Neural crest cell (in vitro differentiated cells): Measurements from ENCODE around the gene PLEKHA6. TPM values are rescaled to one million over a fixed set of nuclear protein-coding genes. Genes with fewer than 3 reads are reported as not detected.

Experiments used
- DNase-seq: peaks from one replicate; pipeline ENCODE4 v3.0.0; 2021; ENCODE audit warnings: low read depth, mixed read lengths, low spot score
- H3K27ac Mint-ChIP-seq: one replicate; pipeline ENCODE4 v1.8.0; 2021; ENCODE audit warnings: mild to moderate bottlenecking, mixed read lengths; ENCODE audit not compliant: unreplicated experiment
- H3K27me3 Mint-ChIP-seq: 2 replicates; pipeline ENCODE4 v1.8.0; 2021; ENCODE audit warnings: low read depth, mild to moderate bottlenecking, mixed read lengths
- H3K36me3 Mint-ChIP-seq: 2 replicates; pipeline ENCODE4 v1.8.0; 2021; ENCODE audit warnings: low read depth, mild to moderate bottlenecking, mixed read lengths
- H3K4me1 Mint-ChIP-seq: 2 replicates; pipeline ENCODE4 v1.8.0; 2021; ENCODE audit warnings: mixed read lengths
- H3K4me3 Mint-ChIP-seq: one replicate; pipeline ENCODE4 v1.8.0; 2021; ENCODE audit warnings: mild to moderate bottlenecking, mixed read lengths
- H3K9me3 Mint-ChIP-seq: 2 replicates; pipeline ENCODE4 v1.8.0; 2021; ENCODE audit warnings: mixed read lengths
- CTCF ChIP-seq: fragments of 200-600 bp; sonication (generic); conservative IDR thresholded peaks from 2 replicates; pipeline ENCODE4 v1.5.0; 2021; ENCODE audit warnings: antibody characterized with exemption, mild to moderate bottlenecking
- total RNA-seq: library from RNA; stranded (reverse); gene quantifications from 2 replicates; pipeline ENCODE4 v1.2.1, GENCODE V29; 2021

PLEKHA6 gene
- total RNA-seq, 1 donor from 2014 or later: 4.5 TPM

GRCh38 chr1:204319027-204319426 lies 40.7 kb downstream of the PLEKHA6 start:
- Mint-ChIP-seq H3K4me1 (peaks cover 27% of the 10 kb centered on the region), H3K27me3 (peaks cover 23% of the 10 kb centered on the region), H3K4me3 (no peak overlapping the region), H3K27ac (no peak overlapping the region), H3K9me3 (no peaks in the 10 kb centered on the region), H3K36me3 (no peaks in the 10 kb centered on the region)
- no peak for DNase-seq
- TF ChIP-seq CTCF: no peak

- Mint-ChIP-seq H3K4me1 (peaks cover 21% of the 10 kb centered on the region), H3K36me3 (no peaks in the 10 kb centered on the region), H3K27ac (no peak overlapping the region), H3K9me3 (no peaks in the 10 kb centered on the region), H3K4me3 (no peak overlapping the region), H3K27me3 (peaks cover 30% of the 10 kb centered on the region)
- no peak for DNase-seq
- no peak for TF ChIP-seq CTCF
Measured at GRCh38 chr1:204318324-204318723, 41.4 kb downstream of the PLEKHA6 start.

- peaks cover 10% of the 10 kb centered on the region for H3K4me1 Mint-ChIP-seq
- peaks cover 34% of the 10 kb centered on the region for H3K27me3 Mint-ChIP-seq
- no peak overlapping the region for H3K4me3 Mint-ChIP-seq
- no peak for TF ChIP-seq CTCF
- no peak for DNase-seq
- no peak overlapping the region for H3K27ac Mint-ChIP-seq
- no peaks in the 10 kb centered on the region for H3K36me3 Mint-ChIP-seq
- no peaks in the 10 kb centered on the region for H3K9me3 Mint-ChIP-seq
Measured at GRCh38 chr1:204317170-204317569, 42.6 kb downstream of the PLEKHA6 start.

DNA sequence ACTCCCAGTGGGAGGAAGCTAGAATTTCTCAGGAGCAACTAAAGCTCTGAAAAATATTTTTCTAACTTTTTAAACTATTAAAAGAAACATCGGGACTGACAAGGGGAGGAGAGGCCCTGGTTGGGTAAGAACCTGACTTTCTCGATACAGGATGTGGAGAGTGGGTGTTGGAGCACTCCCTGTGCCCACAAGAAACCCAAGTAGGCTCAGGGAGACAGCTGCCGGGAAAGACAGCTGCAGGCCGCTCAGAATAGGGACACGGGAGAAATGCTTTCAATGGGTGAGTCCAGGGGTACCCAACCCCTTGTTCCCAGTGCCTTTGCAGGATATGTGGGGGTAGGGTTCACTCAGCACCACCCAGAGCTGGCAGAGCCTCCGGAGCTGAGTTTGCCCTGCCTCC lies 43.6 kb downstream of the PLEKHA6 start:
- H3K4me1 Mint-ChIP-seq: no peaks in the 10 kb centered on the region
- H3K9me3 Mint-ChIP-seq: no peaks in the 10 kb centered on the region
- H3K27me3 Mint-ChIP-seq: peaks cover 38% of the 10 kb centered on the region
- H3K36me3 Mint-ChIP-seq: no peaks in the 10 kb centered on the region
- no peak for DNase-seq
- no peak for TF ChIP-seq CTCF
- H3K4me3 Mint-ChIP-seq: no peak overlapping the region
- no peak overlapping the region for H3K27ac Mint-ChIP-seq

DNA sequence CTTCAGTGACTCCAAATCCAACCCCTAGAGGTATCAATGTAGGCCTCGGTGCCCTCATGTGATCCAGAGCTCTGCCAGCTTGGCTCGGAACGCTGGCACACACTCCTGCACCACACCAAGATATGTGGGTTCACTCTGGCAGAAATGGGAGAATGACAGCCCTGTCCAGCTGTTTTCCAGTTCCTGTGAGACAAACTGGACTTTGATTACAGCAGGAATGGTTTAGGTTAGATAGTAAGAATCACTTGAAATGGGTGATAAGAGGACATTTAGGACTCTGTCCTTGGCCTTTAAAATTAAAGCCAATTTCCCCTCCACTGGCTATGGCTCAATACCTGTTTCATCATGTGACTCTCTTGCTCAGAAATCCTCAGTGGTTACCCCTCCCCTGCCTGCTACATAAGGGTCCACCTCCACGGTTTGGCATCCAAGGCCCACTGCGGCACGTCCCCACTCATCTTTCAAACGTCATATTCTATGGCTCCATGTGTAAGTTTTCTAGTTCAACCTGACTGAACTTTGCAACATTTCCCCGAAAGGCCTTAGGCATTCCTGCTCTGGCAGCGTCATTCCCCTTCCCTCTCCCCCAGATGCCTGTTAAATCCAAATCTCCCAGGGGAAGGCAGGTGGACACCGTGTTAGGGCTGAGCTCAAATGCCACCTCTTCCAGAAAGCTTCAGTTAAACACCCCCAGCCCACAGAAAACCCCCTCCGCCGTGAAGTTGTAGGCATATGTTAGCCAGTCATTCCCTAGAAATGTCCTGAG lies 44.7 kb downstream of the PLEKHA6 start:
- peaks cover 38% of the 10 kb centered on the region for H3K27me3 Mint-ChIP-seq
- no peaks in the 10 kb centered on the region for H3K36me3 Mint-ChIP-seq
- no peak for TF ChIP-seq CTCF
- H3K9me3 Mint-ChIP-seq: no peaks in the 10 kb centered on the region
- no peaks in the 10 kb centered on the region for H3K4me1 Mint-ChIP-seq
- H3K27ac Mint-ChIP-seq: no peak overlapping the region
- no peak overlapping the region for H3K4me3 Mint-ChIP-seq
- DNase-seq: no peak
